KOPT-K1 (cell line): Measurements from ENCODE around the gene BCAP31.
"Not testable (repeated sequence)": the region's sequence is repeated elsewhere in the genome, so short reads cannot be mapped to it uniquely, and the experiment has no call there.

ENCODE experiments used
- H3K27ac ChIP-seq: fragments of 200-600 bp; sonication (generic); 2 replicates; pipeline ENCODE4 v1.5.1; 2016; ENCODE audit warnings: antibody characterized with exemption, mild to moderate bottlenecking, low read depth, low read length; ENCODE audit not compliant: poor library complexity, severe bottlenecking
- H3K36me3 ChIP-seq: fragments of 200-600 bp; sonication (generic); 2 replicates; pipeline ENCODE4 v1.5.1; 2017; ENCODE audit warnings: antibody characterized with exemption, mild to moderate bottlenecking, low read length, moderate library complexity; ENCODE audit not compliant: insufficient read depth
- H3K9me3 ChIP-seq: fragments of 200-600 bp; sonication (generic); 2 replicates; pipeline ENCODE4 v1.5.1; 2017; ENCODE audit warnings: antibody characterized with exemption, low read length, mild to moderate bottlenecking; ENCODE audit not compliant: insufficient read depth, poor library complexity, severe bottlenecking

BCAP31 gene

DNA sequence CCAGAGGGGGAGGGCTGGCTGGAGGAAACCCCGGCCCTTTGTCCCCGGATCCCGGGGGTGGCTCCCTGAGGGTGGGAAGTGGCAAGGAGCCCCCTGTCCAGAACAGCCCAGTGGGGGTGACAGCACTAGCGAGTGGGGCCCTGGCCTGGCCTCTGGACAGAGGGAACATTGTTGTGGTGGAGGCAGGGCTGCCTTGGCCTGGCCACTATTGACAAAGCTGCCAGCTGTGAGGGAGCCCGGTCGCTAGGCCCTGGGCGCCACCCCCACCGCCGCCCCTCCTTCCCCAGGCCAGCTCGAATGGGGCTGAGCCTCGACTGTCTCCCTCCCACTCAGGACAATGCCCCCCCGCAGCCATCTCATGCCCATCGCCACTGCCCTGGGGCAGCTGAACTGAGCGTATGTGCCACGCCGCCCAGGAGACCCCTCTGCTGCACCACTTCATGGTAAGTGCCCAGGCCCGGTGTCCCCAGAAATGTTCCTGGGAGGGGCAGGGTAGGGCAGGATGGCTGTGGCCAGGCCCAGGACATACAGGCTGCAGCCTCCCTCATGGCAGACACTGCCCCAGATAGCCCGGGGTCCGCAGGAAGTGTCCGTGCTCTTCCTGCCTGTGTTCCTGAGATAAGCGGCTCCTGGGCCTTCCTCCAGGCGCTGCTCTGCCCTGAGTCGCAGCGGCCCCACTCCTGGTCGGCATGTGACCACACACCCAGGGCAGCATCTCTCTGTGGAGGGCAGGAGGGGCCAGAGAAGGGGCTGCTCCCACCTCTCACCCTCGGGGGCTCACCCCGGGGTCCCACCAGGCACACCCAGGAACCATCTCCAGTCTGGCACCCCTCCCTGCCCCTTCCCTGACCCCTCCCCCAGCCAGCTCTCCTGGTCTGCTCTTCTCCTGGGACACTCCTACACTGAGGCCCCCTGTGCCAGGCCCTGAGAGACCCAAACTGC lies 41.2 kb upstream of the BCAP31 start:
- H3K27ac ChIP-seq = peak overlapping the region; percentile 51
- H3K9me3 ChIP-seq = no peaks in the 10 kb centered on the region
- H3K36me3 ChIP-seq = no peaks in the 10 kb centered on the region

DNA sequence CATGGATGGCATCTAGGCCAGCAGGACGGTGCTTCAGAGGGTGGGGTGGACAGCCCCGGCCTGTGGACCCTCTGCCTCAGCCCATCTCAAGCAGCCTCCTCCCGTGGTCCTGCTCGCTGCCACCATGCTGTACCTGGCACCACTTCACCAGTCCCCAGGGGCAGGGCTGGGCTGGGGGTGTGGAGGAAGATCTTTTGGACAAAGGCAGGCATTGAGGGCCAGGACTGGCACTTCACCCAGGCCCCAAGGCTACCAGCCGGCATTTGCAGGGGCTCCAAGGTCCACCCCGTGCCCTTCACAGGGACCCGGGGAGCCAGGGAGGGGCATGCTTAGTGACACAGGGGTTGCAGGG lies 40.6 kb upstream of the BCAP31 start:
- Histone ChIP-seq H3K27ac (no peak overlapping the region), H3K36me3 (no peaks in the 10 kb centered on the region), H3K9me3 (no peaks in the 10 kb centered on the region)

DNA sequence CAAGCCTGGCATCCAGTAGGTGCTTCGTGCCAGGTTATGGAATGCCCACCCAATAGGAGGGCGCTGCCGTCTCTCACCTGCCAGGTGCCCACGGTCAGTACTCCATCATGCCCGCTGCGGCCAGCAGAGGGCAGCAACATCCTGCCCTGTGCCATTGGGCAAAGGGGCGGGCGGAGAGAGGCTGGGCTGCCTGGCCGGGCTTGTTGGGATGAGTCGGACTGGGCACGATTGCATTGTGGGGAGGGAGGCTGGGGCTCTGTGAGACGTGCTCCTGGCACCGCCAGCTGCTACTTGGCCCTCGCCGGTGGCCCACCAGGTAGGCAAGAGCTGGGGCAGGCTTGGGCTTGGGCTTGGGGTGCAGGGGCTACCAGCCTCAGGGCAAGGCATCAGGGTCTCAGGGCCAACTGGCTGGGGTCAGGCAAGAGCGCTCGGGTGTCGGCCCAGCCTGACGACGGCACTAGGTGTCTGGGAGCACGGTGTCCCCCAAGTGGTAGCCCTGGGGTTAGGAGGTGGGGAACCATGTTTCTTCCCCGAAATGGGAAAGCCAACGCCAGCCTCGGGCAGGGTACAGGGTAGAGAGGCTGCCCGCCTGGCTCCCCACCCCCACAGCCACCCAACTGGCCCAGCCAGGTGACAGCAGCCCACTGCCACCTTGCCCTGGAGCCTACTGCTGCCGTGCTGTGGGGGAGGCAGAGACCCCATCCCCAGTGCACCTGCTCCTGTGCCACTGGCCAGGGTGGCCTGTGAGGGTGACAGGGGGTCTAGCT lies 40.0 kb upstream of the BCAP31 start, which contains the start of gene PLXNB3:
Gene PLXNB3, plus strand, starts transcription at position 261 of the 767 bp plus-strand sequence. CDS start 1,287 bp downstream, outside the sequence.
- no peak within 1 kb of the TSS for H3K27ac ChIP-seq
- no peaks in the 10 kb centered on the region for H3K9me3 ChIP-seq
- no peaks in the 10 kb centered on the region for H3K36me3 ChIP-seq

DNA sequence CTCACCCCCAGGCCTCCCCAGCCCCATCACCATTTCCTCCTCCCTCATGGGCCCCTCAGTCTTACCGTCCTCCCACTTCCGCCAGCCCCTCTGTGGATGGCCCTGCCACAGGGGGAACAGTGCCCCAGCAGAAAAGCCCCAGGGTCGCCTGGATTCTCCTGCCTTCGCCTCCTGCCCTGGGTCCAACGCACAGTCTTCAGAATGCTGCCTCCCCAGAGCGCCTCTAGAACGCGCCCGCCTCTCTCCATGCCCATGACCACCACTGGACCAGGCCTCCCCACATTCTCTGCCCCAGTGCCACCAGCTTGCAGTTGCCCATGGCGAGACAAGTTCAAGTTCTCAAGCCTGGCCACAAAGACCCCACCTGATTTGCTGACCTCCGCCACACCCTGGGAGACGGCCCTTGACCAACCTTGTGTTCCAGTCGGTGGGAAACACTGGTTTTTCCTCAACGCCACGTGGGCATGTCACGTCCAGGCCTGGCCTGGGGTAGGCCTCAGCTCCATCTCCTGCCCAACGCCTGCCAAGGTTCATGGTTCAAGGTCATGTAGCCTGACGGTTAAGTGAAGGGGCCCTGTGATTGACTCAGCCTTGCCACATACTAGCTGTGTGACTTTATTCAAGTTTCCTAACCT lies 39.2 kb upstream of the BCAP31 start:
- no peaks in the 10 kb centered on the region for H3K9me3 ChIP-seq
- H3K36me3 ChIP-seq = no peaks in the 10 kb centered on the region
- no peak overlapping the region for H3K27ac ChIP-seq

DNA sequence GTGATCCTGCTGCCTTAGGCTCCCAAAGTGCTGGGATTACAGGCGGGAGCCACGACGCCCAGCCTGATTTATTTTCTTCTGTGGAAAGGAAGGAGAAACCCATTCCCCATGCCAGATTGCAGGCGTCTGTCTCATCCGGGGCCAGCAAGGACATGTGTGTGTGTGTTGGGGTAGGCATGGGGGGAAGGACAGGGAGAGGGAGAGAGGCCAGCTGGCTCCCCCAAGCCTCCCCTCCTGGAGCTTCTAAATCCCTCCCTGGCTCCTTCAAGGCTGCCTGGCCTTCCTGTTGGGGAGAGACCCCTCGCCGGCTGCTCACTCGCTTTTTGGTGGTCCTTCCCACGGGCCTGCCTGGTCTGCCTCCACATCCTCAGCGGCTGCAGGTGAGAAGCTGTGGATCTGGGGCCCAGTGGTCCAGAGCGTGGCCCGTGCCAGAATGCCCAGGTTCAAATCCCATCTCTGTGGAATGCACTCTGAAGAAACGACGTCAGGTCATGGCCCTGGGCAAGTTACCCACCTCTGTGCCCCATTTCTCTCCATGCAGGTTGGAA lies 38.5 kb upstream of the BCAP31 start:
- no peaks in the 10 kb centered on the region for H3K36me3 ChIP-seq
- no peak overlapping the region for H3K27ac ChIP-seq
- H3K9me3 ChIP-seq = no peaks in the 10 kb centered on the region

DNA sequence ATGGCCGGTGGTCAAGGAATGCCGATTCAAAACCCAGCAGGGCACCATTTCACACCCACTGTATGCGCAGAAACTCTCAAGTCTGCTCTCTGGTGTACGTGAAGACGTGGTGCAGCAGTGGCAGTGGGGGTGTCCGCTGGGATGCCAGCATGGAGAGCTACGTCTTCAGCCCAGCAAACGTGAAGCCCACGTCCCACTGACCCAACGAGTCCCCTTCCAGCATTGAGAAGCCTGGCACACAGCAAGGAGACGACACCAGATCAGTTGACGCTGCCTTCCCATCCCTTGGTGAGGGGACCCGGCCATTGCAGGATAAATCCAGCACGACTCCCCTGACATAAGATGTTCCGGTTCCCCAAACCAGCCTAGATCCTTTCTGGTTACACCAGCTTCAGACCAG lies 37.7 kb upstream of the BCAP31 start:
- Histone ChIP-seq H3K27ac (no peak overlapping the region), H3K36me3 (no peaks in the 10 kb centered on the region), H3K9me3 (no peaks in the 10 kb centered on the region)

DNA sequence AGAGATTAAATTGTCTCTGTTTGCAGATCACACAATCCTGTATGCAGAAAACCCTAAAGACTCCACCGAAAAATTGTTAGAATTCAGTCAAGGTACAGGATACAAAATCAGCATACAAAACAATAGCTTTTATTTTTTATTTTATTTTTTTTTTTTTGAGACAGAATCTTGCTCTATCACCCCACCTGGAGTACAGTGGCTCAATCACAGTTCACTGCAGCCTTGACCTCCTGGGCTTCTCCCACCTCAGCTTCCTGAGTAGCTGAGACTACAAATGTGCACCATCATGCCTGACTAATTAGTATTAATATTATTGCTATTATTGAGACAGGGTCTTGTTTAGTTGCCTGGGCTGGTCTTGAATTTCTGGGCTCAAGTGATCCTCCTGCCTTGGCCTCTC lies 30.9 kb upstream of the BCAP31 start:
- H3K9me3 ChIP-seq = no peaks in the 10 kb centered on the region
- H3K27ac ChIP-seq = no peak overlapping the region
- H3K36me3 ChIP-seq = no peaks in the 10 kb centered on the region

DNA sequence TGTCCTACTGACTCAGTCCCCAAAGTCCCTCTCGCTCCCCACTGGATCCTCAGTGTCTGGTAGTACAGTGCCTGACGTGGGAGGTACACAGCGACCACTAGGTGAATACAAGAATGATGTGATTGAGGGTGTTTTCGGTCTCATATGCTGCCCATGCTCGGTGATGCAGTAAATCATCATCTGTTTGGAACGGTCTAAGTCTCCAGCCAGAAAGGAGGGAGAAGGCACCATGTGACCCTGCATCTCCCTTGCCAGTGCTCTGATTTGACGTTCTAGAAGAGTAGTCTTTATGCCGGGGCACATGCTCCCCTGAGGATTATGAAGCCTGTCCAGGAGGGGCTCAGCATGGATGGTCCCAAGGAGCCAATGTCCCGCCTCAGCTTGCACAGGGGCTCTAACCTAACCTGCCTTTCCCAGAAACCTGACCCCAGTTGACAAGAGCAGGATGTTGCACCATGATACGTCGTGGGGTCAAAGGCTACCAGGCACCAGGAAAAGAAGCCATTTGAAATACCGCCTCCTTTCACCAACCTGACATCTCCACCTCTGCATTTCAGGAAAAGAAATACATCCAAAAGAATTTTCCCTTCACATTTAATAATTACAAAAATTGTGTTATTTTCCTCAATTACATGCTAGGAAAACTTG lies 26.1 kb upstream of the BCAP31 start:
- Histone ChIP-seq H3K9me3 (no peaks in the 10 kb centered on the region), H3K27ac (no peak overlapping the region)

DNA sequence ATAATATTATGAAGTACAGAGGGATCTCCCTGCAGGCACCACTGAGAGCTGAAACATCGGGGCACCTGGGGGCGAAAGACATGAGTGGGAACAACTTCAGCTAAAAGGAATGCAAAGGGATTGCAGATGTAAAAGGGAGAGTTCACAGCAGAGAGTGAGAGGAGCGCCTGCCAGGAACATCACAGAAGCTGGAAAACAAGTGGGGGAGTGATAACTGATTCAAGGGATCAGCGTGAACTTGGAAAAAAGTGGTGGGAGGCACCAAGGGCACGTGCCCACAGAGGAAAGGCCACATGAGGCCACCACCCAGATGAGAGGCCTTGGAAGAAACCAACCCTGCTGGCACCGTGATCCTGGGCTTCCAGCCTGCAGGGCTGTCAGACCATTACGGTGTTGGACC lies 24.8 kb upstream of the BCAP31 start:
- H3K27ac ChIP-seq, H3K9me3 ChIP-seq, H3K36me3 ChIP-seq: not testable (repeated sequence)

More for the DNA sequence above, 26.1 kb upstream of the BCAP31 start:
- no peaks in the 10 kb centered on the region for H3K36me3 ChIP-seq

DNA sequence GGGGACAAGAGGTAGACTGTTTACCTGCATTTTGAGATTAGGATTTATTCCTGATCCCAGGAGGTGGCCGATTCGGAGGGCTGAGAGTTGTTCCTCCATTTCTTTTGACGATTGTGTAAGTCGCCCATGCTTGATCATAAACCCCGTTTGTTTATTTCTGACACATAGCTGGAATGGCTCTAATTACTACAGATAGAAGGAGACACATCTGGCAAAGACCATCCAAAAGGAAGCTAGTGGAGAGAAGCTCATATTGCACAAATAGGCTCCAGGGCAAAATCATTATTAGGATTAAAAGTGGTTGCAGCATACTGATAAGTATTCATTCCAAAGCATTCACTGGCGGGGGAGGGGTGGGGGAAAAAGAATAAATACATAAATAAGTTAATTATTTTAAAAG lies 22.8 kb upstream of the BCAP31 start:
- not testable (repeated sequence) for H3K9me3 ChIP-seq, H3K27ac ChIP-seq, H3K36me3 ChIP-seq

DNA sequence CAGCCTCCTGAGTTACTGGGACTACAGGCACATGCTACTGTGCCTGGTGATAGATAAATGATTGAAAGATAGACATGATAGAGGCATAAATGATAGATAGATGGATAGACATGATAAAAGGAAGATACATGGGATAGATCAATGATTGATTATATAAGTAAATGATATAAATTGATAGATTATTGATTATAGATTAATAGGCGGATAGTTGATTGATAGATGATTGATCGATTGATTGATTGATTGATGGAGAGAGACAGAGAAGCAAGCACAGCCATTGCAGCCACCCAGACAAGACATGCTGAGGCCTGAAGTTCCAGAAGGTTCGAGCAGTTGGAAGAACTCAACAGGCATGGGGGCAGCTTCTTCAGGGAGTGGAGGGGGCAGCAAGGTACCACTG lies 22.2 kb upstream of the BCAP31 start:
- no peaks in the 10 kb centered on the region for H3K36me3 ChIP-seq
- no peaks in the 10 kb centered on the region for H3K9me3 ChIP-seq
- H3K27ac ChIP-seq = no peak overlapping the region

DNA sequence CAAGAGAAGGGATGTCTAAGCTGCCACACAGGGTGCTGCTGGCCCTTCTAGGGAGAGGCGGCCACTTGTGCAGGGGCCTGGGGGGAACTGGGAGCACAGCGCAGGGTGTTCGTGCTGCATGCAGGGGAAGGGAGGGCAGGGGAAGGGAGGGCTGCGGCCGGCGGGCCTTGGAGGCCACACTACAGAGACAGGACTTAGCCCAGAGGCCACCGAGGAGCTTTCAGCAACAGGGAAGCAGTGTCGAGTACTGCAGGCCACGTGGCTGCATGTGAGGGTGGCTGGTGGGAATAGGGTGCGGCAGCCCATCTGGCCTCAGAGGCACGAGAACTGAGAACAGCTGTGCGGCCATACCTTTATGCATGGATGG lies 20.9 kb upstream of the BCAP31 start:
- H3K27ac ChIP-seq, H3K9me3 ChIP-seq, H3K36me3 ChIP-seq: not testable (repeated sequence)

DNA sequence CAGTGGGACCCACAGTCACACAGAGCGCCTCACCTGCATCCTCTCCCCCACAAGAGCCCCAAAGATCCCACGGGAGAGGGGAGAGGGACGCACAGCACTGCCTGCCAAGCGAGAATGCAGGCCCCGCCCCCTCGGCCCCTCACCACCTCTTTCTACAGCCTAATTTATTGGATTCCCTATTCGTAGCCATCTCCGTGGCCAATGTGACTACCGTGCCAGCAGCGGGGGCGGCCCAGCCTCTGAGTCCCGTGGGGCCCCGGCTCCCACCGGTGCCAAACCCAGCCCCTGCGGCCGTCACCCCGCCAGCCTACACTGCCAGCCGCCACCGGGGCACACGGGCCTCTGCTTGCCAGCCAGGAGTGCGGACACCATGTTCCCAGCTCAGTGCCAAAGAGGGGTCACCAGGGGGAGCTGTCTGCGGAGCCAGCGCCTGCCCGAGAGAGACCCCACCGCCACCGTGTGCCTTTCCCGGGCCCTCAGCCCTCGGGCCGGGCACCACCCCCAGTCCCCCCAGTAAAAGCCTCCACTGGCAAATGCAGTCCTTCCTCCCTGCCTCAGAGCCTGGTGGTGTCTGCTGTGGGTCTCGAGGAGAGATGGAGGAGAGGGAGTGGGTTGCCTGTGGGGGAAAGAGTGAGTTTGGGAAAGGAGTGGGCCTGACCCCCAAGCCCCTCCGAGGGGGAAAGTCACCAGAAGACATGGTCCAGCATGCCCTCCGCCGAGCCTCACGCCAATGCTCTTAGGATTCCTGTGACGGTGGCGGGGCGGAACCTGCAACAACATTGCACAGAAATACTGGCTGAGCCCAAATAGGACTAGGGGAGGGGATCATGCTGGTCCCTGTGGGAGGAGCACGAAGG lies 20.3 kb upstream of the BCAP31 start:
- Histone ChIP-seq H3K27ac (no peak overlapping the region), H3K9me3 (no peaks in the 10 kb centered on the region), H3K36me3 (no peaks in the 10 kb centered on the region)
